Measurements from ENCODE around the gene NIPSNAP2.

DNA sequence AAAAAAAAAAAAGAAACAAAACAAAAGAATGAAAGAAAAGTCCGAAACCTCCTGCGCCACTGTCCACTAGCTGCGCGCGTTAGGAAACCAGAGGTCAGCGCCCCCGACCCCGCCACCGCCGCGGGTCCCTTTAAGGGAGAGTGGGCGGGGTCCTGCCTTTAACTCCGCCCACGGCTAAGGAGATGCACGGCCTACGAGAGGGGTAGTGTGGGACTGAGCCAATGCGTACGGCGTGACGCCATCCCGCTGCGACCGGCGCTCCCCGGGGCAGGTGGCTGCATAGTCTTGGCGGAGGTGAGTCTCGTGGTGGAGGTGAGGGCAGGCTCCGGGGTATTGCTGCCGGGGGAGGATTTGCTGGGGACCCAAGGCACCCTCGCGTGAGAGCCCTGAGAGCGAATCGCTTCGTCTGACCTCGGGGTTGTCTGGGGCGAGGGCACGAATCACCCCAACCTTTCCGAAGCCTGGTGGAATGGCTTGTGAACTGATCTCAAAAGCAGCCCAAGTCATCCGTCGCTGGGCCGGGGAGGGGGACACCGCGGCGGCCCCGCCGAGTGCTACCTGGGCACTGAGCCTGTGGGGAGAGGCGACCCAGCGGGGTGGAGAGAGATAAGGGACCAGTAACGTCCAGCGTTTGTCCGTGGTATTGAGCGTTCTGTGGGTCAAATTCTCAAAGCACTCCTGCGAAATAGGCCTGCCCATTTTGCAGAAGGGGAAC lies 12.6 kb upstream of the NIPSNAP2 start, which contains the start of gene MRPS17:
- TF ChIP-seq, protein P1, sequence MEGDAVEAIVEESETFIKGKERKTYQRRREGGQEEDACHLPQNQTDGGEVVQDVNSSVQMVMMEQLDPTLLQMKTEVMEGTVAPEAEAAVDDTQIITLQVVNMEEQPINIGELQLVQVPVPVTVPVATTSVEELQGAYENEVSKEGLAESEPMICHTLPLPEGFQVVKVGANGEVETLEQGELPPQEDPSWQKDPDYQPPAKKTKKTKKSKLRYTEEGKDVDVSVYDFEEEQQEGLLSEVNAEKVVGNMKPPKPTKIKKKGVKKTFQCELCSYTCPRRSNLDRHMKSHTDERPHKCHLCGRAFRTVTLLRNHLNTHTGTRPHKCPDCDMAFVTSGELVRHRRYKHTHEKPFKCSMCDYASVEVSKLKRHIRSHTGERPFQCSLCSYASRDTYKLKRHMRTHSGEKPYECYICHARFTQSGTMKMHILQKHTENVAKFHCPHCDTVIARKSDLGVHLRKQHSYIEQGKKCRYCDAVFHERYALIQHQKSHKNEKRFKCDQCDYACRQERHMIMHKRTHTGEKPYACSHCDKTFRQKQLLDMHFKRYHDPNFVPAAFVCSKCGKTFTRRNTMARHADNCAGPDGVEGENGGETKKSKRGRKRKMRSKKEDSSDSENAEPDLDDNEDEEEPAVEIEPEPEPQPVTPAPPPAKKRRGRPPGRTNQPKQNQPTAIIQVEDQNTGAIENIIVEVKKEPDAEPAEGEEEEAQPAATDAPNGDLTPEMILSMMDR (IDR thresholded peaks at IDR 0.05), result no peak; the same call in 1 of the 2 replicates
- no peak for TF ChIP-seq GABPA (IDR thresholded peaks at IDR 0.05; ENCODE audit: low read depth)
- no peak for TF ChIP-seq GATA2 (CRISPR knock-in tag; IDR thresholded peaks at IDR 0.05)
- no peak for TF ChIP-seq FOXM1 (IDR thresholded peaks at IDR 0.05; ENCODE audit: low read depth)
- TF ChIP-seq FOXJ3 (CRISPR knock-in tag; IDR thresholded peaks at IDR 0.05), result no peak
- TF ChIP-seq CHD2 (IDR thresholded peaks at IDR 0.05; ENCODE audit: low read length, partially characterized antibody), result peak; percentile 86
